ENCODE results near the gene SOX5. TPM values are rescaled to one million over a fixed set of nuclear protein-coding genes. Genes with fewer than 3 reads are reported as not detected.

SOX5 gene
- total RNA-seq, 6 experiments from 2014 or later = 14.8 to 34.3 (median 31.1) TPM

DNA sequence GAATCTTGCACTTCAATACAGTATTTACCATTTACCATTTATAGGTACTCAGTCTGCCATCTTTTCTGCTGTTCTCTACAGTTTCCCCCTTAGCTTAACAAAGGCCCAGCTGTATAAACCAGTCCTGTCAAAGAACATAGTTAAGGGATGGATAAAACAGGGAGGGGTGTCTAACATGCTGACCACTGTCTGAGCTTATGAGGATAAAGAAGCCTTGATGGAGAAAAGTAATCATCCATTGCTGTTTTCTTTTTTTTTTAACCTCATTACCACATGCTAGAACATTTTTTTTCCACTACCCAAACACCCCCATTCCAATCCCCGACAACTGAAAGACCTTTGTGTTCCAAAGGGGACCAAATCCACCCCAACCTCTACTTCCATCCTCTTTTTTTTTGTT is 39.9 kb downstream of the SOX5 start:
- 82% methylated on average over 1 of the region's 1 CpG for WGBS (ENCODE audit: insufficient coverage, low coverage, low lambda C conversion rate, missing lambda C conversion rate)
- H3K4me3 ChIP-seq = no peak overlapping the region
- TF ChIP-seq, protein P1, sequence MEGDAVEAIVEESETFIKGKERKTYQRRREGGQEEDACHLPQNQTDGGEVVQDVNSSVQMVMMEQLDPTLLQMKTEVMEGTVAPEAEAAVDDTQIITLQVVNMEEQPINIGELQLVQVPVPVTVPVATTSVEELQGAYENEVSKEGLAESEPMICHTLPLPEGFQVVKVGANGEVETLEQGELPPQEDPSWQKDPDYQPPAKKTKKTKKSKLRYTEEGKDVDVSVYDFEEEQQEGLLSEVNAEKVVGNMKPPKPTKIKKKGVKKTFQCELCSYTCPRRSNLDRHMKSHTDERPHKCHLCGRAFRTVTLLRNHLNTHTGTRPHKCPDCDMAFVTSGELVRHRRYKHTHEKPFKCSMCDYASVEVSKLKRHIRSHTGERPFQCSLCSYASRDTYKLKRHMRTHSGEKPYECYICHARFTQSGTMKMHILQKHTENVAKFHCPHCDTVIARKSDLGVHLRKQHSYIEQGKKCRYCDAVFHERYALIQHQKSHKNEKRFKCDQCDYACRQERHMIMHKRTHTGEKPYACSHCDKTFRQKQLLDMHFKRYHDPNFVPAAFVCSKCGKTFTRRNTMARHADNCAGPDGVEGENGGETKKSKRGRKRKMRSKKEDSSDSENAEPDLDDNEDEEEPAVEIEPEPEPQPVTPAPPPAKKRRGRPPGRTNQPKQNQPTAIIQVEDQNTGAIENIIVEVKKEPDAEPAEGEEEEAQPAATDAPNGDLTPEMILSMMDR (IDR thresholded peaks at IDR 0.05) = no peak
- no peak for TF ChIP-seq POLR2A (IDR thresholded peaks at IDR 0.05)
- ATAC-seq (no peak), DNase-seq (no peak)
- no peaks in the 10 kb centered on the region for H3K36me3 ChIP-seq
- no peaks in the 10 kb centered on the region for H3K27me3 ChIP-seq
- no peaks in the 10 kb centered on the region for H3K4me1 ChIP-seq
- intact Hi-C loops (cut with DNase I) = no loop called here
- no peak overlapping the region for H3K27ac ChIP-seq
- H3K9me3 ChIP-seq = no peaks in the 10 kb centered on the region

DNA sequence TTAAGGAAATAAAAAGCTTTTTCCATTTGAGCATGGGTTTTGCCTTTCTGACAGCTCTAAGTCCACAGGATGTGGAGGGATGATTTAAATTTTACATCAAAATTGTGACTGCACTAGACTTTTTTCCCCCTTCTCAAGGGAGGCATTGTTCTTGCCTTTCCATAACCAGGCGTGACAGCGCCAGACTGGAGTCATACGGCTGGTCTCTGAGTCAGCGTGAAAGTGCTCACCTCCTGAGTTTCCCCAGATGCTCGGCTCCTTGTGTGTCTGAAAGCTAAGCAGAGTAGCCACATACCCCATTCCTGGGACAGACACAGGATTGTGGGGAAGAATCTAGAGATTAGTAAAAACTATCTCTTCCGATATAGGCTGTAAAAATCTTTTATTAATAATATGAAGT is 43.1 kb downstream of the SOX5 start:
- intact Hi-C loops (cut with DNase I) = no loop called here
- WGBS (ENCODE audit: insufficient coverage, low coverage, low lambda C conversion rate, missing lambda C conversion rate) = 91% methylated on average over 6 of the region's 6 CpGs
- H3K27me3 ChIP-seq = no peaks in the 10 kb centered on the region
- no peaks in the 10 kb centered on the region for H3K36me3 ChIP-seq
- H3K27ac ChIP-seq = no peak overlapping the region
- no peaks in the 10 kb centered on the region for H3K4me1 ChIP-seq
- no peaks in the 10 kb centered on the region for H3K9me3 ChIP-seq
- TF ChIP-seq, protein P1 (IDR thresholded peaks at IDR 0.05) = no peak
- TF ChIP-seq POLR2A (IDR thresholded peaks at IDR 0.05) = no peak
- ATAC-seq (no peak), DNase-seq (no peak)
- H3K4me3 ChIP-seq = no peak overlapping the region

DNA sequence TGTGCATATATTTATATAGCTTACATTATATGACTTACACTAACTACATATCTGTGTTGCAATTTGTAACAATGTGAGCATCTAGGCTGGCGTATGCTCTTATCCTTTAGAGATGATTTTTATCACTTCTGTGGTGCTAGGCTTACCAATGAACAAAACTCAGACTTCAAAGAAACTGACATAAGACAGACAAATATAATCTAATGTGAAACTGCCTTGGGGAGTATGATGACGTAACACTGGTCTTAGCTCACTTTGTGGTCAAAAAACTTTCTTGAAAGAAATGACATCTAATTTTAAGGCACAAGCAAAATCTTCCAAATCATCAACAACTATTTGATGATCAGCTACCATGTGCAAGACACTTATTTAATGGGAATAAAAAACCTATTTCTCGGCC is 50.0 kb downstream of the SOX5 start:
- no peak for DNase-seq
- TF ChIP-seq, protein P1 (IDR thresholded peaks at IDR 0.05) = no peak
- TF ChIP-seq POLR2A (IDR thresholded peaks at IDR 0.05) = no peak
- H3K36me3 ChIP-seq = peaks cover 0 to 7% (median 0%) of the 10 kb centered on the region in 4 donors
- H3K4me1 ChIP-seq = no peaks in the 10 kb centered on the region
- 83% methylated on average over 3 of the region's 3 CpGs for WGBS (ENCODE audit: insufficient coverage, low coverage, low lambda C conversion rate, missing lambda C conversion rate)
- H3K9me3 ChIP-seq = no peaks in the 10 kb centered on the region
- intact Hi-C loops (cut with DNase I) = no loop called here
- no peak overlapping the region for H3K4me3 ChIP-seq
- ATAC-seq = no peak
- no peaks in the 10 kb centered on the region for H3K27me3 ChIP-seq
- no peak overlapping the region for H3K27ac ChIP-seq

DNA sequence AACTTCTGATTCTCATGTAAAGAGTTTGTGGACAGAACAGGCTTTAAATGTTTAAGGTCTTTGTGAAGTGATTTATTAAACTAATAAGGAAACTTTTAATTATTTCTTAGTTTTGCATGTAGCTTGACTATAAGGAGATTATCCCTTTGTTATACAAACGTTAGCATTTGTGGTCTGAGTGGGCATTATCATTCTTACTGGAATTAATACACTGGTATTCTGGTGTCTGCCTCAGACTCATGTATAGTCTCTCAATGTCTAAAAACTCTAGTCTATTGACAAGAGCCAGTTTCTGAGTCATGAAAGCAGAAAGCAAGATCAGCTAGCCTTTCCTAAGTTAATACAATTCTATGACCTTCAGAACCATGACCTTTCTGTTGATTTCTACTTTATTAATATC is 51.3 kb downstream of the SOX5 start:
- TF ChIP-seq, protein P1 (IDR thresholded peaks at IDR 0.05) = no peak
- TF ChIP-seq POLR2A (IDR thresholded peaks at IDR 0.05) = no peak
- no peak for ATAC-seq
- intact Hi-C loops (cut with DNase I) = no loop called here
- H3K4me1 ChIP-seq = no peaks in the 10 kb centered on the region
- 54% methylated on average over 1 of the region's 1 CpG for WGBS (ENCODE audit: insufficient coverage, low coverage, low lambda C conversion rate, missing lambda C conversion rate)
- H3K27me3 ChIP-seq = no peaks in the 10 kb centered on the region
- DNase-seq = no peak
- no peak overlapping the region for H3K4me3 ChIP-seq
- H3K36me3 ChIP-seq = peaks cover 0 to 8% (median 4%) of the 10 kb centered on the region in 4 donors
- H3K27ac ChIP-seq = no peak overlapping the region
- H3K9me3 ChIP-seq = no peaks in the 10 kb centered on the region

DNA sequence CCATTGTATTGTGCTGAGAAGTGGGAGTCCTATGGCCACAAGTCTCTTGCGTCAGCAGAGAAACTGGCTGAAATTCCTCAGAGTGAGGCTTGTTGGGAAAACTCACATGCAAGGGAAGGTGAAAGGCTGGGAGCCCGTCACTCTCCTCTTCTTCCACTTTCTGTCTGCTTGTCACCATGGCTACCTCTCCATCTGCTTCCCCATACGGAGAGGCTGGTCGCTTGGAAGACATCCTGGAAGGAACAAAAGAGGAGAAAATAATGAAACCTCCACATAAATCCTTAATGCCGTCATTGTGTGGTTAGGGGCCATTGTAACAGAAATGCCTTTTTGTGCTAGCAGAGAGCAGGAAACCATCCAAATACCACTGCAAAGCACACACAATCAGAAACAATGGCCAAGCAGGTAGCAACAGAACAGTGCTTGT is 53.7 kb downstream of the SOX5 start:
- Histone ChIP-seq H3K36me3 (peaks cover 0 to 9% (median 4%) of the 10 kb centered on the region in 4 donors), H3K4me3 (no peak overlapping the region), H3K27ac (no peak overlapping the region), H3K27me3 (no peaks in the 10 kb centered on the region), H3K9me3 (no peaks in the 10 kb centered on the region), H3K4me1 (no peaks in the 10 kb centered on the region)
- 58% methylated on average over 4 of the region's 5 CpGs for WGBS (ENCODE audit: insufficient coverage, low coverage, low lambda C conversion rate, missing lambda C conversion rate)
- no peak for DNase-seq
- TF ChIP-seq, protein P1 (IDR thresholded peaks at IDR 0.05) = no peak
- TF ChIP-seq POLR2A (IDR thresholded peaks at IDR 0.05) = no peak
- ATAC-seq = no peak
- intact Hi-C loops (cut with DNase I) = no loop called here

All from right lobe of liver (tissue), 6 donors.